GM18858 (cell line): ENCODE results near the gene IPO4.

Experiments used
- ATAC-seq: cut with Tn5 transposase; IDR thresholded peaks from one replicate; pipeline ENCODE4 v1.9.1; 2021; ENCODE audit not compliant: unreplicated experiment

Gene IPO4

GRCh38 chr14:24150993-24151392 lies 37.6 kb downstream of the IPO4 start:
- ATAC-seq: no peak

- no peak for ATAC-seq
Measured at GRCh38 chr14:24150567-24150966, 38.0 kb downstream of the IPO4 start.

GRCh38 chr14:24150061-24150460 lies 38.6 kb downstream of the IPO4 start:
- ATAC-seq: no peak

GRCh38 chr14:24149302-24149969 lies 39.2 kb downstream of the IPO4 start:
- no peak for ATAC-seq

- ATAC-seq: no peak
Measured at GRCh38 chr14:24147761-24148428, 40.7 kb downstream of the IPO4 start.

GRCh38 chr14:24146978-24147760 lies 41.4 kb downstream of the IPO4 start, which contains the start of gene RNF31:
Gene RNF31 (plus strand): TSS chr14:24147498. CDS start chr14:24147699, 201 bp downstream.
- ATAC-seq: peak; percentile 67

GRCh38 chr14:24146453-24146977 lies 42.1 kb downstream of the IPO4 start, which contains the start of gene PSME2:
Gene PSME2 (minus strand): TSS chr14:24146610. CDS start chr14:24146581, 29 bp downstream.
- peak; percentile 53 for ATAC-seq

- ATAC-seq: no peak
Measured at GRCh38 chr14:24145690-24146452, 42.7 kb downstream of the IPO4 start.

GRCh38 chr14:24145219-24145618 lies 43.4 kb downstream of the IPO4 start:
- no peak for ATAC-seq

- ATAC-seq: no peak
Measured at GRCh38 chr14:24144451-24144850, 44.2 kb downstream of the IPO4 start.

- ATAC-seq: no peak
Measured at GRCh38 chr14:24143511-24143910, 45.1 kb downstream of the IPO4 start.

- peak; percentile 76 for ATAC-seq
Measured at GRCh38 chr14:24141097-24141880, 47.3 kb downstream of the IPO4 start, which contains the start of gene EMC9. Gene EMC9 (minus strand): TSS chr14:24141591. CDS start chr14:24141304, 287 bp downstream.

- ATAC-seq: no peak
Measured at GRCh38 chr14:24139272-24139934, 49.2 kb downstream of the IPO4 start.

- no peak for ATAC-seq
Measured at GRCh38 chr14:24138396-24139271, 50.0 kb downstream of the IPO4 start.

GRCh38 chr14:24137529-24138395 lies 50.9 kb downstream of the IPO4 start:
- no peak for ATAC-seq

GRCh38 chr14:24136684-24137528 lies 51.7 kb downstream of the IPO4 start:
- ATAC-seq: no peak
